CD1c-positive myeloid dendritic cell (primary cell): ENCODE results near the gene HOOK2.
"Not testable (repeated sequence)": the region's sequence is repeated elsewhere in the genome, so short reads cannot be mapped to it uniquely, and the experiment has no call there.

ENCODE experiments used
- DNase-seq: peaks from one replicate; pipeline ENCODE4 v3.0.0-alpha.2; 2016; ENCODE audit errors: extremely low spot score

The HOOK2 gene

GRCh38 chr19:12754465-12755196 lies 20.7 kb downstream of the HOOK2 start:
- DNase-seq = no peak

- DNase-seq = no peak
These were observed 23.1 kb downstream of the HOOK2 start for GRCh38 chr19:12752056-12752781.

- no peak for DNase-seq
These were observed 23.7 kb downstream of the HOOK2 start, which contains the start of gene BEST2 for GRCh38 chr19:12751635-12752034. BEST2 (plus strand) TSS chr19:12751791; CDS start chr19:12752593, 802 bp downstream.

GRCh38 chr19:12750851-12751250 lies 24.5 kb downstream of the HOOK2 start:
- no peak for DNase-seq

- no peak for DNase-seq
These were observed 25.3 kb downstream of the HOOK2 start for GRCh38 chr19:12749938-12750521.

- no peak for DNase-seq
These were observed 26.9 kb downstream of the HOOK2 start for GRCh38 chr19:12748489-12748888.

GRCh38 chr19:12745166-12745897 lies 30.0 kb downstream of the HOOK2 start:
- DNase-seq = no peak

- DNase-seq = no peak
These were observed 37.5 kb downstream of the HOOK2 start for GRCh38 chr19:12737835-12738351.

GRCh38 chr19:12736995-12737834 lies 38.1 kb downstream of the HOOK2 start, which contains the start of gene GET3:
GET3 (plus strand) TSS chr19:12737497; CDS start chr19:12737506, 9 bp downstream.
- DNase-seq = peak; percentile 95

GRCh38 chr19:12733369-12734214 lies 41.8 kb downstream of the HOOK2 start:
- DNase-seq = peak; percentile 62

GRCh38 chr19:12731337-12731736 lies 44.0 kb downstream of the HOOK2 start:
- no peak for DNase-seq

GRCh38 chr19:12730064-12730463 lies 45.3 kb downstream of the HOOK2 start:
- peak; percentile 17 for DNase-seq

GRCh38 chr19:12727745-12728433 lies 47.5 kb downstream of the HOOK2 start:
- DNase-seq = no peak

GRCh38 chr19:12726988-12727316 lies 48.4 kb downstream of the HOOK2 start:
- DNase-seq = no peak

- not testable (repeated sequence) for DNase-seq
These were observed 49.7 kb downstream of the HOOK2 start for GRCh38 chr19:12725612-12726011.

GRCh38 chr19:12723641-12724426 lies 51.5 kb downstream of the HOOK2 start, which contains the start of gene TNPO2:
TNPO2 (minus strand) TSS chr19:12723932; CDS start chr19:12720977, 2,955 bp downstream.
- peak; percentile 64 for DNase-seq

- peak; percentile 7 for DNase-seq
These were observed 52.0 kb downstream of the HOOK2 start for GRCh38 chr19:12723381-12723640.

GRCh38 chr19:12722566-12723380 lies 52.6 kb downstream of the HOOK2 start:
- peak; percentile 99 for DNase-seq
